HCT116 (cell line): ENCODE measurements around the gene SYAP1. TPM values are rescaled to one million over a fixed set of nuclear protein-coding genes. Genes with fewer than 3 reads are reported as not detected.

Source experiments
- ATAC-seq: fragments of 200-7000 bp; cut with Tn5 transposase; 2 replicates; pipeline ENCODE4 v1.9.1; 2020; ENCODE audit warnings: mild to moderate bottlenecking, moderate library complexity
- BruUV-seq: library from RNA; stranded (reverse); fragments of 400-500 nt; replicated peaks from 2 replicates; lab custom pipeline; 2021; lab: Mats Ljungman, UMichigan
- CTCF ChIA-PET: fragments of 300-600 bp; sonication (Branson Sonifier 250); formaldehyde crosslinking; loops from one replicate; lab custom pipeline; 2021; ENCODE audit warnings: antibody characterized with exemption; lab: Charles Lee
- POLR2A ChIA-PET: fragments of 300-600, 350-600 bp; sonication (Branson Sonifier 250); formaldehyde crosslinking; loops from one replicate; lab custom pipeline; 2021; ENCODE audit warnings: antibody characterized with exemption; lab: Charles Lee
- RAD21 ChIA-PET, 2 experiments: fragments of 300-600 bp; sonication (Branson Sonifier 250); formaldehyde crosslinking; loops; one replicate each; lab custom pipeline; 2023; ENCODE audit warnings: low total read pairs in 2 of 2; ENCODE audit not compliant: uncharacterized antibody in 2 of 2, unreplicated experiment in 2 of 2, low non-redundant PET in 1 of 2; lab: Charles Lee
- DNase-seq: peaks from one replicate; pipeline ENCODE4 v3.0.0-alpha.2; 2010; ENCODE audit warnings: low read depth, low spot score
- H2AFZ ChIP-seq: fragments of 200-600 bp; shearing (Covaris generic), sonication (generic); 2 replicates; pipeline ENCODE4 v1.6.1; 2017; ENCODE audit warnings: low read depth, mixed run types, mixed read lengths, antibody characterized with exemption, low read length; ENCODE audit not compliant: poor library complexity, severe bottlenecking
- H3K27ac ChIP-seq: 2 replicates; pipeline ENCODE4 v1.5.1; 2012; ENCODE audit warnings: low read depth, low read length
- H3K27me3 ChIP-seq: fragments of 200-600 bp; sonication (generic); 2 replicates; pipeline ENCODE4 v1.6.1; 2016; ENCODE audit warnings: mixed run types, low read length, mixed read lengths; ENCODE audit not compliant: insufficient read depth
- H3K36me3 ChIP-seq, 2 experiments: fragments of 200-500 bp in 1 of 2; fragments of 200-600 bp in 1 of 2; sonication (Bioruptor generic) in 1 of 2; sonication (generic) in 1 of 2; 2 replicates each; pipeline versions ENCODE4 v1.5.1 to v1.6.1; 2014 to 2016; ENCODE audit warnings: low read length in 2 of 2, inconsistent platforms in 1 of 2, mixed read lengths in 1 of 2, mixed run types in 1 of 2; ENCODE audit not compliant: insufficient read depth in 2 of 2, control insufficient read depth in 1 of 2
- H3K4me1 ChIP-seq, 2 experiments: fragments of 200-600 bp in 1 of 2; sonication (generic) in 1 of 2; 2 replicates each; pipeline versions ENCODE4 v1.5.1 to v1.6.1; 2012 to 2017; ENCODE audit warnings: low read length in 2 of 2, inconsistent platforms in 1 of 2, mild to moderate bottlenecking in 1 of 2, mixed read lengths in 1 of 2, mixed run types in 1 of 2, moderate library complexity in 1 of 2; ENCODE audit not compliant: insufficient read depth in 2 of 2, control insufficient read depth in 1 of 2
- H3K4me2 ChIP-seq: fragments of 200-600 bp; sonication (generic); 2 replicates; pipeline ENCODE4 v1.6.1; 2017; ENCODE audit warnings: mixed run types, low read length, mixed read lengths
- H3K4me3 ChIP-seq, 2 experiments: fragments of 200-600 bp in 1 of 2; sonication (generic) in 1 of 2; replicated peaks in 1 of 2; 2 replicates each; pipeline ENCODE4 v1.5.1; 2011 to 2016; ENCODE audit warnings: low read length in 2 of 2, control low read depth in 1 of 2, low read depth in 1 of 2, mild to moderate bottlenecking in 1 of 2, mixed read lengths in 1 of 2, mixed run types in 1 of 2
- H3K79me2 ChIP-seq: fragments of 200-600 bp; sonication (generic); 2 replicates; pipeline ENCODE4 v1.6.1; 2017; ENCODE audit warnings: mild to moderate bottlenecking, mixed run types, low read length, moderate library complexity, mixed read lengths; ENCODE audit not compliant: insufficient read depth
- H3K9ac ChIP-seq: fragments of 200-600 bp; sonication (generic); 2 replicates; pipeline ENCODE4 v1.6.1; 2016; ENCODE audit warnings: low read length, mixed read lengths
- H3K9me2 ChIP-seq: fragments of 200-600 bp; sonication (generic), shearing (Covaris generic); 2 replicates; pipeline ENCODE4 v1.6.1; 2017; ENCODE audit warnings: mixed run types, mild to moderate bottlenecking, moderate library complexity; ENCODE audit not compliant: insufficient read depth
- H3K9me3 ChIP-seq, 2 experiments: fragments of 200-500 bp in 1 of 2; fragments of 200-600 bp in 1 of 2; sonication (Bioruptor generic) in 1 of 2; sonication (generic) in 1 of 2; 2 replicates each; pipeline ENCODE4 v1.6.1; 2014 to 2017; ENCODE audit warnings: low read length in 2 of 2, mixed read lengths in 2 of 2, inconsistent platforms in 1 of 2, low read depth in 1 of 2, mild to moderate bottlenecking in 1 of 2, mixed run types in 1 of 2, moderate library complexity in 1 of 2; ENCODE audit not compliant: control insufficient read depth in 1 of 2, insufficient read depth in 1 of 2
- H4K20me1 ChIP-seq: fragments of 200-600 bp; sonication (generic), shearing (Covaris generic); 2 replicates; pipeline ENCODE4 v1.6.1; 2017; ENCODE audit warnings: mixed run types, mild to moderate bottlenecking, moderate library complexity; ENCODE audit not compliant: insufficient read depth
- CEBPB ChIP-seq: IDR thresholded peaks from 2 replicates; pipeline ENCODE4 v1.6.1; 2012; ENCODE audit warnings: low read depth
- EGR1 ChIP-seq: IDR thresholded peaks from 2 replicates; pipeline ENCODE4 v1.6.1; 2012; ENCODE audit warnings: low read depth
- ELF1 ChIP-seq: IDR thresholded peaks from 2 replicates; pipeline ENCODE4 v1.6.1; 2012; ENCODE audit warnings: low read depth, borderline replicate concordance
- EZH2phosphoT487 ChIP-seq: fragments of 200-600 bp; IDR thresholded peaks from 2 replicates; pipeline ENCODE4 v1.6.1; 2018; ENCODE audit warnings: antibody characterized with exemption, borderline replicate concordance
- FOSL1 ChIP-seq: IDR thresholded peaks from 2 replicates; pipeline ENCODE4 v1.6.1; 2012; ENCODE audit warnings: low read depth
- JUND ChIP-seq: IDR thresholded peaks from 2 replicates; pipeline ENCODE4 v1.6.1; 2012
- POLR2AphosphoS5 ChIP-seq: IDR thresholded peaks from 2 replicates; pipeline ENCODE4 v1.6.1; 2011; ENCODE audit warnings: mild to moderate bottlenecking, low read depth, low read length, moderate library complexity
- SP1 ChIP-seq: IDR thresholded peaks from 2 replicates; pipeline ENCODE4 v1.6.1; 2012; ENCODE audit warnings: low read depth
- SRF ChIP-seq: IDR thresholded peaks from 2 replicates; pipeline ENCODE4 v1.6.1; 2012; ENCODE audit warnings: low read depth
- TCF7L2 ChIP-seq: IDR thresholded peaks from 2 replicates; pipeline ENCODE4 v1.7.0; 2011; ENCODE audit warnings: borderline replicate concordance, inconsistent platforms; ENCODE audit not compliant: insufficient read depth, insufficient read length; ENCODE audit errors: extremely low read depth
- ZFX ChIP-seq: fragments of 450-650 bp; IDR thresholded peaks from 2 replicates; pipeline ENCODE4 v1.6.1; 2017
- ZNF274 ChIP-seq: fragments of 200-500 bp; sonication (Bioruptor generic); IDR thresholded peaks from 2 replicates; pipeline ENCODE4 v1.6.1; 2014; ENCODE audit warnings: mild to moderate bottlenecking, low read depth, low read length, inconsistent platforms
- intact Hi-C: fragments of 100-400 bp; cut with micrococcal nuclease; formaldehyde crosslinking; loops from 2 replicates; pipeline ENCODE4 v1.10.0; 2022
- total RNA-seq: library from RNA; stranded (reverse); gene quantifications from one replicate; pipeline ENCODE4 v1.2.1, GENCODE V29; 2021; ENCODE audit not compliant: unreplicated experiment
- TF ChIP-seq, protein P1 (sequence below), 3 experiments: fragments of 200-600 bp in 1 of 3; sonication (generic) in 1 of 3; IDR thresholded peaks in 2 of 3; conservative IDR thresholded peaks in 1 of 3; 2 replicates each; pipeline ENCODE4 v1.5.1; 2012 to 2017; ENCODE audit warnings: low read depth in 2 of 3, low read length in 2 of 3, antibody characterized with exemption in 1 of 3, borderline replicate concordance in 1 of 3, control low read depth in 1 of 3, mild to moderate bottlenecking in 1 of 3, mixed read lengths in 1 of 3, mixed run types in 1 of 3, moderate library complexity in 1 of 3; ENCODE audit not compliant: insufficient read depth in 1 of 3
- TF ChIP-seq, protein P2 (sequence below): IDR thresholded peaks from 2 replicates; pipeline ENCODE4 v1.6.1; 2011; ENCODE audit warnings: mild to moderate bottlenecking, low read length, moderate library complexity; ENCODE audit not compliant: insufficient replicate concordance; ENCODE audit errors: extremely low read depth
- TF ChIP-seq, protein P3 (sequence below): IDR thresholded peaks from 2 replicates; pipeline ENCODE4 v1.6.1; 2012; ENCODE audit warnings: low read depth

The SYAP1 gene
- total RNA-seq, 1 experiment from 2014 or later = 24.8 TPM

DNA sequence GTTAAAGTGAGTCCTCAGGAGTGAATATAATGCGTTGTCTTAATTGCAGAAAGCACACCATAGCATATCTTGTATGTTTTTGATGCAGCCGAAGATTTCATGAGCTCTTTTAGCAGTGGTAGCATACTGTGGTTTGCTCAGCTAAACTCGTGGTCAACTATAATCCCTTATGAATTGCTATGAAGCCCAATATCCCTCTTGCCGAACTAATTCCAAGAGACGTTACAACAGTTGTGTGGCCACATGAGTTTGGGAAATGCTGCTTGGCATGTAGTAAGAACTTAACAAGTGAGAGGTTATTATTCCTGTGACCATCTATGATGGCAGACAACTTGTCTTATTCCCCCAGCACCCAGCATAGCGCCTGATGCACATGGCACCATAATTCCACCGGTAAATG, 30.7 kb downstream of the SYAP1 start:
- no peaks in the 10 kb centered on the region for H3K9me3 ChIP-seq
- ChIA-PET CTCF (no interaction called here), RAD21 (no interaction called here), POLR2A (no interaction called here)
- no peaks in the 10 kb centered on the region; a peak in 2 of 4 replicates for H3K36me3 ChIP-seq
- no peak overlapping the region for H3K4me3 ChIP-seq
- H3K27ac ChIP-seq = no peak overlapping the region
- no peak for DNase-seq
- intact Hi-C loops = no loop called here
- no peaks in the 10 kb centered on the region for H4K20me1 ChIP-seq
- BruUV-seq = no TSS peak
- H2AFZ ChIP-seq = no peak overlapping the region
- H3K4me2 ChIP-seq = no peak overlapping the region
- no peaks in the 10 kb centered on the region for H3K9me2 ChIP-seq
- H3K79me2 ChIP-seq = no peaks in the 10 kb centered on the region
- TF ChIP-seq SP1 (no peak), EGR1 (no peak), EZH2phosphoT487 (no peak), CEBPB (no peak), TCF7L2 (no peak), ZFX (no peak), SRF (no peak), JUND (no peak), FOSL1 (no peak), POLR2AphosphoS5 (no peak), ELF1 (no peak), ZNF274 (no peak)
- TF ChIP-seq, protein P1, sequence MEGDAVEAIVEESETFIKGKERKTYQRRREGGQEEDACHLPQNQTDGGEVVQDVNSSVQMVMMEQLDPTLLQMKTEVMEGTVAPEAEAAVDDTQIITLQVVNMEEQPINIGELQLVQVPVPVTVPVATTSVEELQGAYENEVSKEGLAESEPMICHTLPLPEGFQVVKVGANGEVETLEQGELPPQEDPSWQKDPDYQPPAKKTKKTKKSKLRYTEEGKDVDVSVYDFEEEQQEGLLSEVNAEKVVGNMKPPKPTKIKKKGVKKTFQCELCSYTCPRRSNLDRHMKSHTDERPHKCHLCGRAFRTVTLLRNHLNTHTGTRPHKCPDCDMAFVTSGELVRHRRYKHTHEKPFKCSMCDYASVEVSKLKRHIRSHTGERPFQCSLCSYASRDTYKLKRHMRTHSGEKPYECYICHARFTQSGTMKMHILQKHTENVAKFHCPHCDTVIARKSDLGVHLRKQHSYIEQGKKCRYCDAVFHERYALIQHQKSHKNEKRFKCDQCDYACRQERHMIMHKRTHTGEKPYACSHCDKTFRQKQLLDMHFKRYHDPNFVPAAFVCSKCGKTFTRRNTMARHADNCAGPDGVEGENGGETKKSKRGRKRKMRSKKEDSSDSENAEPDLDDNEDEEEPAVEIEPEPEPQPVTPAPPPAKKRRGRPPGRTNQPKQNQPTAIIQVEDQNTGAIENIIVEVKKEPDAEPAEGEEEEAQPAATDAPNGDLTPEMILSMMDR (IDR thresholded peaks at IDR 0.05 in 2 of 3, conservative IDR thresholded peaks at IDR 0.05 in 1 of 3; ENCODE audit: borderline replicate concordance in 1 of 3, insufficient read depth in 1 of 3, low read depth in 2 of 3, low read length in 2 of 3) = no peak
- TF ChIP-seq, protein P2, sequence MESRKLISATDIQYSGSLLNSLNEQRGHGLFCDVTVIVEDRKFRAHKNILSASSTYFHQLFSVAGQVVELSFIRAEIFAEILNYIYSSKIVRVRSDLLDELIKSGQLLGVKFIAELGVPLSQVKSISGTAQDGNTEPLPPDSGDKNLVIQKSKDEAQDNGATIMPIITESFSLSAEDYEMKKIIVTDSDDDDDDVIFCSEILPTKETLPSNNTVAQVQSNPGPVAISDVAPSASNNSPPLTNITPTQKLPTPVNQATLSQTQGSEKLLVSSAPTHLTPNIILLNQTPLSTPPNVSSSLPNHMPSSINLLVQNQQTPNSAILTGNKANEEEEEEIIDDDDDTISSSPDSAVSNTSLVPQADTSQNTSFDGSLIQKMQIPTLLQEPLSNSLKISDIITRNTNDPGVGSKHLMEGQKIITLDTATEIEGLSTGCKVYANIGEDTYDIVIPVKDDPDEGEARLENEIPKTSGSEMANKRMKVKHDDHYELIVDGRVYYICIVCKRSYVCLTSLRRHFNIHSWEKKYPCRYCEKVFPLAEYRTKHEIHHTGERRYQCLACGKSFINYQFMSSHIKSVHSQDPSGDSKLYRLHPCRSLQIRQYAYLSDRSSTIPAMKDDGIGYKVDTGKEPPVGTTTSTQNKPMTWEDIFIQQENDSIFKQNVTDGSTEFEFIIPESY = no peak
- TF ChIP-seq, protein P3, sequence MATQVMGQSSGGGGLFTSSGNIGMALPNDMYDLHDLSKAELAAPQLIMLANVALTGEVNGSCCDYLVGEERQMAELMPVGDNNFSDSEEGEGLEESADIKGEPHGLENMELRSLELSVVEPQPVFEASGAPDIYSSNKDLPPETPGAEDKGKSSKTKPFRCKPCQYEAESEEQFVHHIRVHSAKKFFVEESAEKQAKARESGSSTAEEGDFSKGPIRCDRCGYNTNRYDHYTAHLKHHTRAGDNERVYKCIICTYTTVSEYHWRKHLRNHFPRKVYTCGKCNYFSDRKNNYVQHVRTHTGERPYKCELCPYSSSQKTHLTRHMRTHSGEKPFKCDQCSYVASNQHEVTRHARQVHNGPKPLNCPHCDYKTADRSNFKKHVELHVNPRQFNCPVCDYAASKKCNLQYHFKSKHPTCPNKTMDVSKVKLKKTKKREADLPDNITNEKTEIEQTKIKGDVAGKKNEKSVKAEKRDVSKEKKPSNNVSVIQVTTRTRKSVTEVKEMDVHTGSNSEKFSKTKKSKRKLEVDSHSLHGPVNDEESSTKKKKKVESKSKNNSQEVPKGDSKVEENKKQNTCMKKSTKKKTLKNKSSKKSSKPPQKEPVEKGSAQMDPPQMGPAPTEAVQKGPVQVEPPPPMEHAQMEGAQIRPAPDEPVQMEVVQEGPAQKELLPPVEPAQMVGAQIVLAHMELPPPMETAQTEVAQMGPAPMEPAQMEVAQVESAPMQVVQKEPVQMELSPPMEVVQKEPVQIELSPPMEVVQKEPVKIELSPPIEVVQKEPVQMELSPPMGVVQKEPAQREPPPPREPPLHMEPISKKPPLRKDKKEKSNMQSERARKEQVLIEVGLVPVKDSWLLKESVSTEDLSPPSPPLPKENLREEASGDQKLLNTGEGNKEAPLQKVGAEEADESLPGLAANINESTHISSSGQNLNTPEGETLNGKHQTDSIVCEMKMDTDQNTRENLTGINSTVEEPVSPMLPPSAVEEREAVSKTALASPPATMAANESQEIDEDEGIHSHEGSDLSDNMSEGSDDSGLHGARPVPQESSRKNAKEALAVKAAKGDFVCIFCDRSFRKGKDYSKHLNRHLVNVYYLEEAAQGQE = no peak
- H3K4me1 ChIP-seq = no peaks in the 10 kb centered on the region
- H3K27me3 ChIP-seq = no peaks in the 10 kb centered on the region
- ATAC-seq = no peak
- no peak overlapping the region for H3K9ac ChIP-seq
